Measurements from ENCODE around the gene PRR19.
"Not testable (repeated sequence)": the region's sequence is repeated elsewhere in the genome, so short reads cannot be mapped to it uniquely, and the experiment has no call there.

Gene PRR19

GRCh38 chr19:42328854-42329253, 26.9 kb downstream of the PRR19 start:
- no peak for DNase-seq

DNA sequence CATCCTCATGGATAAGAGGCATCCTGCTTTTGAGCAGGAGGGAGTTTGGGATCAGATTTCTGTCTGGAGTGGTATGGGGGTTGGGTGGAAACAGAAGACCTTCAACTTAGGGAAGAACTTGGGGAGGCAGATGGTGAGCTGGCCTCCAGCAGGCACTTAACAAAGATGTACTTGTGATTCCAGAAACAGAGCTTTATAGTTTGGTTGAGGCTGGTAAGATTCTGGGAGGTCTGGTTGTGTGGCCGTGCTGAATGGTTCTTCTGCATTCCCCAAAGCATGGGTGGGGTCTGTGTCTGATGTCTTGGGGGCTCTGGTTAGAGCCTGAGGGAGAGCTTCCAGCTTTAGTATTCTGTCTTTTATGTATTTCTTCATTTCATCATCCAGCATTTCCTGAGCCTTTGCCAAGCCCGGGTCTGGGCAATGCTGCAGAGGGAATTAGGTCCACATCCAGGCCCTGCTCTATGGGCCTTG, 28.3 kb downstream of the PRR19 start:
- DNase-seq: no peak

GRCh38 chr19:42331333-42331732, 29.4 kb downstream of the PRR19 start:
- DNase-seq: not testable (repeated sequence)

DNA sequence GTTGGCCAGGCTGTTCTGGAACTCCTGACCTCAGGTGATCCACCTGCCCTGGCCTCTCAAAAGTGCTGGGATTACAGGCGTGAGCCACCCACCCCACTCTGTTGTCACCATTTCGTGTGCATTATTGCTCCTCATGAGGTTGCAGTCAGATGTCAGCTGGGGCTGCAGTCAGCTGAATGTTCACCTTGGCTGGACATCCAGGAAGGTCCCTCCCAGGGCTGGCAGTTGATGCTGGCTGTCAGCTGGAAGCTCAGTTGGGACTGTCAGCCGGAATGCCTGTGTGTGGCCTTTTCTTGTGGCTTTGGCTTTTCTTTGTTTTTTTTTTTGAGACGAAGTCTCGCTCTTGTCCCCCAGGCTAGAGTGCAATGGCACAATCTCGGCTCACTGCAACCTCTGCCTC, 30.1 kb downstream of the PRR19 start:
- no peak for DNase-seq

- DNase-seq: no peak
These were observed 31.1 kb downstream of the PRR19 start for GRCh38 chr19:42333018-42333417.

GRCh38 chr19:42333975-42334696, 32.2 kb downstream of the PRR19 start:
- no peak for DNase-seq

DNA sequence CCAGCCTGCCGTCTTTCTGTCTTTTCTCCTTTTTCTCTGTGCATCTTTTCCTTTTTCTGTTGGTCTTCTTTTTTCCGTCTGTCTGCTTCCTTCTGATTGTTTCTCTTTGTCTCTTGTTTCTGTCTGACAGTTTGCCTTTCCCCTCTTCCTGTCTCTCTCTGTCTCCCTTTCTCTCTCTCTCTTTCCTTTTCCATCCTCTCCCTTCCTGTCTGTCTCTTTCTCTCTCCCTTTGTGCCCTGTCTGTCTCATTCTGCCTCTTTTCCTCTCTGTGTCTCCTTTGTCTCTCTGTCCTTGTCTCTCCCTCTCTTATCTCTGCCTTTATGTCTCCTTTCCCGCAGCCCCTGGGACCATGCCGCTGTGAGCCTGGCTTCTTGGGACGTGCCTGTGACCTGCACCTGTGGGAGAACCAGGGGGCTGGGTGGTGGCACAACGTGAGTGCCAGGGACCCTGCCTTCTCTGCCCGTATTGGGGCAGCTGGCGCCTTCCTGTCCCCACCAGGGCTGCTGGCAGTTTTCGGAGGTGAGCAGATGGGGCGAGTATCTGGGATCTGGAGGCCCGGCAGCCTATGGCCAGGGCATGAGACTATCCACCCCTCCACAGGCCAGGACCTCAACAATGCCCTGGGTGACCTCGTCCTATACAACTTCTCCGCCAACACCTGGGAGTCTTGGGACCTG, 32.9 kb downstream of the PRR19 start:
- no peak for DNase-seq

DNA sequence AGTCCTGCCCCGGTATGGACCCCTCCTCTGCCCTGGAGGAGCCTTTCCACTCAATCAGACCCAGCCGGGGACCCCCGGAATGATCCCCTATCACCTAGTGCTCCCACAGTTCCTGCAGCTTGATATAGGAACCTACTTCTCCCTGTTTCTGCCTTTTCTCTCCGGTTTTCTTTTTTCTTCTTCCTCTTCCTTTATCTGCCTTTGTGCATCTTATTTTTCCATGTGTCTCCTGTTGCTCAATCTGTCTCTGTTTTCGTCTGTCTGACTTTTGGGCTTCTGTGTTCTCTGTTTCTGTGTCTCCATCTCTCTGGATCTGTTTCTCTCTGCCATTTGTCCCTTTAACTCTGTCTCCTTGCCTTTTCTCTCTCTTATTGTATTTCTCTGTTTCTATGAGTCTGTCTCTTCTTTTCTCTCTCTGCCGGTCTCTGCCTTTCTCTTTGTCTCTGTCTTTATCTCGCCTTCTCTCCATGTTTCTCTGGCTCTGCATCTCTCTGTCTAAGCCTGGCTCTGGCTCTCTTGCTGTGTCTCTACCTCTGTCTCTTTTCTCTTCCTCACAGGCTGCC, 33.5 kb downstream of the PRR19 start:
- DNase-seq: no peak

- no peak for DNase-seq
These were observed 34.0 kb downstream of the PRR19 start for GRCh38 chr19:42335971-42336370.

- not testable (repeated sequence) for DNase-seq
These were observed 37.4 kb downstream of the PRR19 start for GRCh38 chr19:42339126-42339860.

GRCh38 chr19:42339922-42340321, 38.0 kb downstream of the PRR19 start:
- not testable (repeated sequence) for DNase-seq

GRCh38 chr19:42343344-42344110, 41.6 kb downstream of the PRR19 start:
- no peak for DNase-seq

DNA sequence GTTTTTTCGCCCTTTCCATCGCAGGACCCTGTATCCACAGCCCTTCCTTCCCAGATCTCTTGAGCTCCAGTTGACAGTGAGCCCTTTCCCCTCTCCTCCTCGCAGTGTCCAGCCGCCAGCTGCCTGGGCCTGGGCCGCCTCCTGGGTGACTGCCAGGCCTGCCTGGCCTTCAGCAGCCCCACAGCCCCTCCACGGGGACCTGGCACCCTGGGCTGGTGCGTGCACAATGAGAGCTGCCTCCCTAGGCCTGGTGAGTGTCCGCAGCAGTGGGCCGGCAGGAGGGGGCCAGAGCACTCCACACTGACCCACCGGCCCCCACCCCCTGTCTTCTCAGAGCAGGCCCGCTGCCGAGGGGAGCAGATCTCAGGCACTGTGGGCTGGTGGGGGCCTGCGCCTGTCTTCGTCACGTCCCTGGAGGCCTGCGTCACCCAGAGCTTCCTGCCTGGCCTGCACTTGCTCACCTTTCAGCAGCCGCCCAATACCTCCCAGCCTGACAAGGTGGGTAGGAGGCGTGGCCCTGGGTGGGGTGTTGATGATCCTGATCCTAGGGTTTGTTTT, 42.5 kb downstream of the PRR19 start:
- no peak for DNase-seq

GRCh38 chr19:42345191-42345812, 43.4 kb downstream of the PRR19 start:
- DNase-seq: no peak

- DNase-seq: no peak
These were observed 46.3 kb downstream of the PRR19 start for GRCh38 chr19:42348211-42348610.

DNA sequence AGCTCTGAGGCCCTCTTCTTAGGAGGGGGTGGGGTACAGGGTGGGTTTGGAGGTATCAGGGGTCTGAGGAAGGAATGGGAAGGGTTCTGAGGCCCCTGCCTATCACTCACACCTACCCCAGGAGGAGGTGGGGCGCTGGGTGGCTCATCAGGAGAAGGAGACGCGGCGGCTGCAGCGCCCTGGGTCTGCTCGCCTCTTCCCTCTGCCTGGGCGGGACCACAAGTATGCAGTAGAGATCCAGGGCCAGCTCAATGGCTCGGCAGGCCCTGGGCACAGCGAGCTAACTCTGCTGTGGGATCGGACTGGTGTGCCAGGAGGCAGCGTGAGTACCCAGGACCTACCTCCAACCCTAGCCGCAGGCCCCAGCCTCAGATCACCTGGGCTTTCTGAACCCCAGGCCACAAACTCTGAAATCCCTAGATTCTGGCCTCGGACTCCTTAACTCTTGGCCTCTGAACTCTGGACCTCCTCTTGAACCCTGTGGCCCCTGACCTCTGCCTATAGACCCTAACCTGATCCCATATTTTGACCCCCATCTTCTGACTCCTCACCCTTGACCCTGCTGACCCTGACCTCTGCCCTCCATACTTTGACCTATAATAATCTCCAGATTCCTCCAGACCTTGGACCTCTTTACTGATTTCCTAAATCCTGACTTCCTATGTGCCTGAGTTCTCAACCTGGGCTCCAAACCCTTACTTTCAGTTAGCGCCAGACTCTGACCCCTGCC, 47.6 kb downstream of the PRR19 start:
- DNase-seq: no peak

DNA sequence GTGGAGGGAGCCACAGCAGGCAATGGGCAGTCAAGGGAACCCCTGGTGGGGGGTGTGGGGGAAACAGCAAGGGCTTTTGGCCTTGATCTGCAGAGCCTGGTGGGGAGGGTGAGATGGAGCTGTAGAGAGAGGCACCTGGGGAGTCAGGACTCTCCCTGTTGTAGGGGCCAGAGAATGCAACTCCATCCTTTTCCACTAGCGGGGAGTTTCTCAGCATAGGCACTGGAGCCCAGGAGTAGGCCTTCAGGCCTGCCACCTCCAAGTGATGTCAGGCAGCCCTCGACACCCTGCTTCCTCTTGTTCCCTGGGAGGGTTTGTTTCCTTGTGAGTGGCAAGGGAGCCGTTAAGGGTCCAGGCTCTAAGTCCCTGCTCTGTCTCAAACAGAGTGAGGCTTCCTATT, 48.5 kb downstream of the PRR19 start:
- no peak for DNase-seq

DNA sequence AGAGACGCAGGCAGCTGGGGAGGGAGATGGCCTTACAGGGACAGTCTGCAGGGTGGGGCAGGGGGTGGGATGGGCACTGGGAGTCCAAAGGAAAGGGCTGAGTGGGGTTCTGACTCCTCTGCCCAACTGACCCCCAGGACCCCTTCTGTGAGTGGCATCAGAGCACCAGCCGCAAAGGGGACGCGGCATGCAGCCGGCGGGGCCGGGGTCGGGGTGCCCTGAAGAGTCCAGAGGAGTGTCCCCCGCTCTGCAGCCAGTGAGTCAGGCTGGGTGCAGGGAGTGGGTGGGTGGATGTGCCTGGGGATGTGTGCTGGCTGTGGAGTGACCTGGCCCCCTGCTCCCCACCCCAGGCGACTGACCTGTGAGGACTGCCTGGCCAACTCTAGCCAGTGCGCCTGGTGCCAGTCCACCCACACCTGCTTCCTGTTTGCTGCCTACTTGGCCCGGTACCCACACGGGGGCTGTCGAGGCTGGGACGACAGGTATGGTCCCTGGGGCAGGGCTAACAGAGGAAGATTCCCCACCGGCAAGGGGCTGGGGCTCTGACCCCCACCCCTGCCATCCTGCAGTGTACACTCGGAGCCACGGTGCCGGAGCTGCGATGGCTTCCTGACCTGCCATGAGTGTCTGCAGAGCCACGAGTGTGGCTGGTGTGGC, 49.3 kb downstream of the PRR19 start:
- no peak for DNase-seq

GRCh38 chr19:42352301-42353259, 50.6 kb downstream of the PRR19 start:
- no peak for DNase-seq

All from central memory CD4-positive, alpha-beta T cell (primary cell).